GM18517 (cell line): Measurements from ENCODE around the gene ENOX2.
A peak's percentile ranks its signal among the peaks of the same experiment; 100 is the strongest.

Experiments used
- ATAC-seq: cut with Tn5 transposase; IDR thresholded peaks from one replicate; pipeline ENCODE4 v1.9.1; 2021; ENCODE audit warnings: mild to moderate bottlenecking, moderate library complexity; ENCODE audit not compliant: unreplicated experiment

Gene ENOX2

GRCh38 chrX:130649738-130650137 is 253.3 kb downstream of the ENOX2 start:
- no peak for ATAC-seq

- no peak for ATAC-seq
Observed at GRCh38 chrX:130647468-130647867, 255.5 kb downstream of the ENOX2 start.

- ATAC-seq = no peak
Observed at GRCh38 chrX:130645955-130646583, 256.9 kb downstream of the ENOX2 start.

GRCh38 chrX:130637591-130637990 is 265.4 kb downstream of the ENOX2 start:
- no peak for ATAC-seq

- no peak for ATAC-seq
Observed at GRCh38 chrX:130636277-130636676, 266.7 kb downstream of the ENOX2 start.

GRCh38 chrX:130631011-130631410 is 272.0 kb downstream of the ENOX2 start:
- no peak for ATAC-seq

GRCh38 chrX:130628516-130628915 is 274.5 kb downstream of the ENOX2 start:
- ATAC-seq = no peak

- no peak for ATAC-seq
Observed at GRCh38 chrX:130626521-130626920, 276.5 kb downstream of the ENOX2 start.

- ATAC-seq = no peak
Observed at GRCh38 chrX:130625386-130625785, 277.6 kb downstream of the ENOX2 start.

GRCh38 chrX:130623518-130623917 is 279.5 kb downstream of the ENOX2 start:
- no peak for ATAC-seq

- no peak for ATAC-seq
Observed at GRCh38 chrX:130615941-130616340, 287.1 kb downstream of the ENOX2 start.

- ATAC-seq = no peak
Observed at GRCh38 chrX:130607431-130607830, 295.6 kb downstream of the ENOX2 start.

- ATAC-seq = no peak
Observed at GRCh38 chrX:130606425-130606824, 296.6 kb downstream of the ENOX2 start.

GRCh38 chrX:130604882-130605281 is 298.1 kb downstream of the ENOX2 start:
- no peak for ATAC-seq

- ATAC-seq = no peak
Observed at GRCh38 chrX:130594453-130594916, 308.5 kb downstream of the ENOX2 start.

GRCh38 chrX:130593911-130594310 is 309.1 kb downstream of the ENOX2 start:
- ATAC-seq = no peak

GRCh38 chrX:130592204-130592603 is 310.8 kb downstream of the ENOX2 start:
- ATAC-seq = no peak

GRCh38 chrX:130578906-130579305 is 324.1 kb downstream of the ENOX2 start:
- ATAC-seq = no peak

- no peak for ATAC-seq
Observed at GRCh38 chrX:130577431-130577830, 325.6 kb downstream of the ENOX2 start.

GRCh38 chrX:130575831-130576389 is 327.1 kb downstream of the ENOX2 start:
- peak; percentile 83 for ATAC-seq
